HepG2 (cell line): Measurements from ENCODE around the gene SF3A2. TPM values are rescaled to one million over a fixed set of nuclear protein-coding genes. Genes with fewer than 3 reads are reported as not detected.

Experiments used
- ARID5B ChIP-seq: IDR thresholded peaks from 2 replicates; pipeline ENCODE4 v1.4.0; 2020; ENCODE audit warnings: mild to moderate bottlenecking, missing genetic modification reagents
- BCL3 ChIP-seq: sonication (generic); formaldehyde crosslinking; IDR thresholded peaks from 2 replicates; pipeline ENCODE4 v1.5.1; 2020; ENCODE audit warnings: mild to moderate bottlenecking, missing genetic modification reagents, moderate library complexity
- GMEB2 ChIP-seq: IDR thresholded peaks from 2 replicates; pipeline ENCODE4 v1.6.1; 2016; ENCODE audit warnings: missing biosample characterization, missing genetic modification reagents, low read depth
- MNT ChIP-seq: fragments of 450-650 bp; IDR thresholded peaks from 2 replicates; pipeline ENCODE4 v1.6.1; 2016
- SRSF1 ChIP-seq: fragments of 200-400 bp; formaldehyde crosslinking; optimal IDR thresholded peaks from 2 replicates; pipeline ENCODE3; 2017; ENCODE audit warnings: mild to moderate bottlenecking, low read depth, low read length, moderate library complexity
- SUZ12 ChIP-seq: fragments of 150-350 bp; IDR thresholded peaks from 2 replicates; pipeline ENCODE4 v1.6.1; 2014; ENCODE audit warnings: low read depth, low read length
- ZBTB39 ChIP-seq: sonication (generic); formaldehyde crosslinking; IDR thresholded peaks from 2 replicates; pipeline ENCODE4 v1.5.0; 2020; ENCODE audit warnings: missing genetic modification reagents
- ZC3H13 ChIP-seq: sonication (generic); formaldehyde crosslinking; IDR thresholded peaks from 2 replicates; pipeline ENCODE4 v1.8.1; 2023; ENCODE audit warnings: mild to moderate bottlenecking, missing genetic modification reagents, moderate library complexity
- ZNF121 ChIP-seq: sonication (generic); formaldehyde crosslinking; IDR thresholded peaks from 2 replicates; pipeline ENCODE4 v1.5.0; 2020; ENCODE audit warnings: mild to moderate bottlenecking, missing genetic modification reagents
- ZNF484 ChIP-seq: sonication (generic); formaldehyde crosslinking; IDR thresholded peaks from 2 replicates; pipeline ENCODE4 v1.5.1; 2020; ENCODE audit warnings: mild to moderate bottlenecking, low read depth, missing genetic modification reagents, borderline replicate concordance
- ZNF550 ChIP-seq: sonication (generic); formaldehyde crosslinking; IDR thresholded peaks from 2 replicates; pipeline ENCODE4 v1.4.0; 2020; ENCODE audit warnings: mild to moderate bottlenecking, missing genetic modification reagents, borderline replicate concordance
- ZNF83 ChIP-seq: sonication (generic); formaldehyde crosslinking; IDR thresholded peaks from 2 replicates; pipeline ENCODE4 v1.4.0; 2020; ENCODE audit warnings: missing genetic modification reagents, mild to moderate bottlenecking, borderline replicate concordance
- ZSCAN21 ChIP-seq: sonication (generic); formaldehyde crosslinking; IDR thresholded peaks from 2 replicates; pipeline ENCODE4 v1.8.0; 2022; ENCODE audit warnings: mild to moderate bottlenecking, missing genetic modification reagents, moderate library complexity, borderline replicate concordance
- polyA plus RNA-seq, 8 experiments: library from polyadenylated mRNA; depleted of rRNA in 3 of 8; stranded (reverse) in 7 of 8; unstranded in 1 of 8; fragments of >200 nt; fragmentation: Illumina TruSeq in 4 of 8; extraction: Trizol in 4 of 8; gene quantifications; 2 replicates each; pipeline versions ENCODE4 v1.2.1 to v1.2.3, GENCODE V29; 2011 to 2016; ENCODE audit warnings: low read depth in 4 of 8, missing spikeins in 1 of 8, mixed read lengths in 1 of 8; ENCODE audit not compliant: insufficient read depth in 1 of 8
- total RNA-seq, 5 experiments: library from RNA; depleted of rRNA; stranded (reverse); fragments of >200 nt; fragmentation: Illumina TruSeq; extraction: Trizol; gene quantifications; 2 replicates each; pipeline ENCODE4 v1.2.3, GENCODE V29; 2016; ENCODE audit warnings: low read depth in 1 of 5

The SF3A2 gene
- total and polyA plus RNA-seq, 2 of the 13 experiments (the other 11 are each of a cell fraction or from before 2014, with no cell fraction given): 8.6 to 8.8 TPM

GRCh38 chr19:2236314-2237050 lies at the start of gene SF3A2, which contains the start of gene PLEKHJ1 (continued):
- TF ChIP-seq ZBTB39 (CRISPR knock-in tag) (peak; percentile 95; the same call in 1 of the 2 replicates), MNT (0 out of 2 replicates have a peak, but pooled peaks have one; percentile 34), ZSCAN21 (CRISPR knock-in tag) (peak; percentile 87), ZNF550 (CRISPR knock-in tag) (no peak; the same call in 1 of the 2 replicates), SUZ12 (no peak), ARID5B (CRISPR knock-in tag) (peak; percentile 72), ZNF121 (peak; percentile 19; the same call in 1 of the 2 replicates), GMEB2 (CRISPR knock-in tag) (0 out of 2 replicates have a peak, but pooled peaks have one; percentile 38), BCL3 (CRISPR knock-in tag) (peak; percentile 95), ZC3H13 (peak; percentile 95), ZNF83 (CRISPR knock-in tag) (peak; percentile 57), SRSF1 (peak; percentile 70), ZNF484 (CRISPR knock-in tag) (0 out of 2 replicates have a peak, but pooled peaks have one; percentile 68)
